ENCODE results near the gene AK8. TPM values are rescaled to one million over a fixed set of nuclear protein-coding genes. Genes with fewer than 3 reads are reported as not detected.

The AK8 gene
- total RNA-seq, 1 donor from 2014 or later, result 2.1 TPM

DNA sequence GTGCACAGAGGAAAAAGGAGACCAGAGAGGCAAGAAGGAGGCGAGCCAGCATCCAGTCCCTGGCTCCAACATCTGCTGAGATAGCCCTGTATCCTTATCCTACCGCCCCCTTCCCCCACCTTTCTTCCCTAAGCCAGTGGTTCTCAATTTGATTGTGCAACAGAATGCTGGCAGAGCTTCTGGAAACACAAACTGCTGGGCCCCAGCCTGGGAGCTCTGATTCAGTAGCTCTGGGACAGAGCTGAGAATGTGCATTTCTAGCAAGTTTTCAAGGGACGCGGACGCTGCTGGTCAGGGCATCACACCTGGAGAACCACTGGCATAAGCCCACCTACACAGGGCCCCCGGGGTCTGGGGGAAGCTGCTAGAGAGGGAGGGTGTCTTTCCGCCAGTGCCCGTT is 21.1 kb downstream of the AK8 start:
- no peaks in the 10 kb centered on the region for H3K9me3 Mint-ChIP-seq
- DNase-seq (ENCODE audit: low spot score in 2 of 2, unreplicated experiment in 2 of 2), result no peak
- no peak overlapping the region for H3K4me3 Mint-ChIP-seq
- peak overlapping the region; percentile 39 for H3K27ac Mint-ChIP-seq
- no peaks in the 10 kb centered on the region for H3K36me3 Mint-ChIP-seq
- H3K27me3 Mint-ChIP-seq (ENCODE audit: low read depth), result no peaks in the 10 kb centered on the region
- peaks cover 16% of the 10 kb centered on the region for H3K4me1 Mint-ChIP-seq
- TF ChIP-seq, protein P1, sequence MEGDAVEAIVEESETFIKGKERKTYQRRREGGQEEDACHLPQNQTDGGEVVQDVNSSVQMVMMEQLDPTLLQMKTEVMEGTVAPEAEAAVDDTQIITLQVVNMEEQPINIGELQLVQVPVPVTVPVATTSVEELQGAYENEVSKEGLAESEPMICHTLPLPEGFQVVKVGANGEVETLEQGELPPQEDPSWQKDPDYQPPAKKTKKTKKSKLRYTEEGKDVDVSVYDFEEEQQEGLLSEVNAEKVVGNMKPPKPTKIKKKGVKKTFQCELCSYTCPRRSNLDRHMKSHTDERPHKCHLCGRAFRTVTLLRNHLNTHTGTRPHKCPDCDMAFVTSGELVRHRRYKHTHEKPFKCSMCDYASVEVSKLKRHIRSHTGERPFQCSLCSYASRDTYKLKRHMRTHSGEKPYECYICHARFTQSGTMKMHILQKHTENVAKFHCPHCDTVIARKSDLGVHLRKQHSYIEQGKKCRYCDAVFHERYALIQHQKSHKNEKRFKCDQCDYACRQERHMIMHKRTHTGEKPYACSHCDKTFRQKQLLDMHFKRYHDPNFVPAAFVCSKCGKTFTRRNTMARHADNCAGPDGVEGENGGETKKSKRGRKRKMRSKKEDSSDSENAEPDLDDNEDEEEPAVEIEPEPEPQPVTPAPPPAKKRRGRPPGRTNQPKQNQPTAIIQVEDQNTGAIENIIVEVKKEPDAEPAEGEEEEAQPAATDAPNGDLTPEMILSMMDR (IDR thresholded peaks at IDR 0.05; ENCODE audit: unreplicated experiment), result no peak

DNA sequence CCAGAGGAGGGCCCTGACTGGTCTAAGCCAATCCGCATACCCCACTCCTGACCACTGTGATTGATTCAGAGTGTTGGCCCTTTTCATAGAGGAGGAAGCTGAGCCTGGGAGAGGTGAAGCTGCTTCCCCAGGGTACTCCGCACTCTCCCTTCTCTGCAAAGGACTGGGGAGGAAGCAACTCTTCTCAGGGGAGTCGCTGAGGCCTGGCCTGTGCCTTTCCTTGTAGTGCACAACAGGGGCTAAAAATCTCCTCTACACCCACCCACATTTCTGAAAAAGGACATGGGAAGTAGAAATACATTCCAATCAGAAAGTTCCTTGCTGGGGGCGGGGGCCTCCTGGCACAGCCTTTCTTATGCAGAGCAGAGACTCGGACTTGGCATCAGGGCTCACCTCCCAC is 22.2 kb downstream of the AK8 start:
- H3K36me3 Mint-ChIP-seq, result no peaks in the 10 kb centered on the region
- H3K4me1 Mint-ChIP-seq, result peaks cover 6% of the 10 kb centered on the region

GRCh38 chr9:132854832-132855231 is 23.3 kb downstream of the AK8 start:
- no peak overlapping the region for H3K27ac Mint-ChIP-seq
- H3K4me1 Mint-ChIP-seq, result peaks cover 4% of the 10 kb centered on the region
- TF ChIP-seq, protein P1 (IDR thresholded peaks at IDR 0.05; ENCODE audit: unreplicated experiment), result no peak
- DNase-seq (ENCODE audit: low spot score in 2 of 2, unreplicated experiment in 2 of 2), result no peak
- no peaks in the 10 kb centered on the region for H3K9me3 Mint-ChIP-seq
- no peaks in the 10 kb centered on the region for H3K27me3 Mint-ChIP-seq (ENCODE audit: low read depth)
- H3K36me3 Mint-ChIP-seq, result no peaks in the 10 kb centered on the region
- H3K4me3 Mint-ChIP-seq, result no peak overlapping the region

More for the DNA sequence above, 22.2 kb downstream of the AK8 start:
- TF ChIP-seq, protein P1 (IDR thresholded peaks at IDR 0.05; ENCODE audit: unreplicated experiment), result no peak
- Mint-ChIP-seq H3K4me3 (no peak overlapping the region), H3K9me3 (no peaks in the 10 kb centered on the region), H3K27ac (no peak overlapping the region), H3K27me3 (ENCODE audit: low read depth) (no peaks in the 10 kb centered on the region)
- no peak for DNase-seq (ENCODE audit: low spot score in 2 of 2, unreplicated experiment in 2 of 2)

DNA sequence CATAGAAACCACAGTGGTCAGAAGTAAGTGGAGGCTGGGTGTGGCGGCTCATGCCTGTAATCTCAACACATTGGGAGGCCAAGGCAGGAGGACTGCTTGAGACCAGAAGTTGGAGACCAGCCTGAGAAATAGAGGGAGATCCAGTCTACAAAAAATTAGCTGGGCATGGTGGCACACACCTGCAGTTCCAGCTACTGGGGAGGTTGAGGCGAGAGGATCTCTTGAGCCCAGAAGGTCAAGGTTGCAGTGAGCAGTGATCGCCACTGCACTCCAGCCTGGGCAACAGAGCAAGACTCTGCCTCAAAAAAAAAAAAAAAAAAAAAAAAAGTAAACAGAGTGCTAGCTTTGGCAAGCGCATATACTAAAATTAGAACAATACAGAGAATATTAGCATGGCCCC is 24.6 kb downstream of the AK8 start:
- Mint-ChIP-seq H3K27me3 (ENCODE audit: low read depth) (no peaks in the 10 kb centered on the region), H3K27ac (no peak overlapping the region), H3K9me3 (no peaks in the 10 kb centered on the region), H3K4me3 (no peak overlapping the region), H3K4me1 (peaks cover under 1% of the 10 kb centered on the region), H3K36me3 (no peaks in the 10 kb centered on the region)
- TF ChIP-seq, protein P1 (IDR thresholded peaks at IDR 0.05; ENCODE audit: unreplicated experiment), result no peak
- DNase-seq (ENCODE audit: low spot score in 2 of 2, unreplicated experiment in 2 of 2), result no peak

DNA sequence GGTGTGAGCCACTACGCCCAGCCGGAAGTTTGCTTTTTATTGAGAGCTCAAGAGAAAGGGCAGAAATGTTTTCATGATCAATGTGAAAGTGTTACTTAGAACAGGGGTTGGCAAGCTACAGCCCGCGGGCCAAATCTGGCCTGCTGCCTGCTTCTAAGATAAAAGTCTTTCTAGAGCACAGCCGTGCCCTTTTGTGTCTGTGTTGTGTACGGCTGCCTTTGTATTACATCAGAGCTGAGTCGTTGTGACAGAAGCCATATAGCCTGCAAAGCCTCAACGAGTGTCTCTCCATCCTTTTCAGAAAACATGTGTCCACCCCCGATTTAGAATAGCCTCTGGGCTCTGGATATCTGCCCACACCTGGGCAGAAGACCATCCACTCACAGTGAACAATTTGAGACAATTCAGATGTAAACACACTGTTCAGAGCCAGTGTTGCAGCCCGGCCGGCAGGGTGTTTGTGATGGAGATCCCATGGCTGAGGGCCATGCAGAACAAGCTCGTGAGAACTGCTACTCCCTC is 28.8 kb downstream of the AK8 start:
- TF ChIP-seq, protein P1 (IDR thresholded peaks at IDR 0.05; ENCODE audit: unreplicated experiment), result no peak
- no peaks in the 10 kb centered on the region for H3K27me3 Mint-ChIP-seq (ENCODE audit: low read depth)
- no peak overlapping the region for H3K27ac Mint-ChIP-seq
- no peaks in the 10 kb centered on the region for H3K9me3 Mint-ChIP-seq
- DNase-seq (ENCODE audit: low spot score in 2 of 2, unreplicated experiment in 2 of 2), result no peak
- peaks cover 5% of the 10 kb centered on the region for H3K4me1 Mint-ChIP-seq
- H3K4me3 Mint-ChIP-seq, result no peak overlapping the region
- no peaks in the 10 kb centered on the region for H3K36me3 Mint-ChIP-seq
